HG03025 (cell line): ENCODE data around the gene TFDP2.
"Not testable (repeated sequence)": the region's sequence is repeated elsewhere in the genome, so short reads cannot be mapped to it uniquely, and the experiment has no call there.

Source experiments
- ATAC-seq: cut with Tn5 transposase; IDR thresholded peaks from one replicate; pipeline ENCODE4 v1.9.1; 2021; ENCODE audit warnings: mild to moderate bottlenecking, moderate library complexity; ENCODE audit not compliant: unreplicated experiment, low FRiP score

TFDP2 gene

GRCh38 chr3:142077155-142077858 lies 72.0 kb downstream of the TFDP2 start:
- no peak for ATAC-seq

- ATAC-seq: not testable (repeated sequence)
Measured at GRCh38 chr3:142075656-142076055, 73.7 kb downstream of the TFDP2 start.

GRCh38 chr3:142072816-142073215 lies 76.5 kb downstream of the TFDP2 start:
- ATAC-seq: no peak

GRCh38 chr3:142065932-142066331 lies 83.4 kb downstream of the TFDP2 start:
- ATAC-seq: no peak

GRCh38 chr3:142065344-142065743 lies 84.0 kb downstream of the TFDP2 start:
- no peak for ATAC-seq

GRCh38 chr3:142064454-142064853 lies 84.9 kb downstream of the TFDP2 start:
- ATAC-seq: no peak

GRCh38 chr3:142057331-142057725 lies 92.0 kb downstream of the TFDP2 start:
- no peak for ATAC-seq

GRCh38 chr3:142056656-142057330 lies 92.6 kb downstream of the TFDP2 start:
- no peak for ATAC-seq

- ATAC-seq: no peak
Measured at GRCh38 chr3:142053835-142054234, 95.5 kb downstream of the TFDP2 start.

GRCh38 chr3:142053244-142053643 lies 96.1 kb downstream of the TFDP2 start:
- ATAC-seq: no peak

GRCh38 chr3:142051351-142051750 lies 98.0 kb downstream of the TFDP2 start:
- no peak for ATAC-seq

GRCh38 chr3:142047021-142047369 lies 102.3 kb downstream of the TFDP2 start:
- no peak for ATAC-seq

GRCh38 chr3:142046320-142047020 lies 102.9 kb downstream of the TFDP2 start:
- ATAC-seq: no peak

- ATAC-seq: no peak
Measured at GRCh38 chr3:142040941-142041491, 108.3 kb downstream of the TFDP2 start.

GRCh38 chr3:142035308-142035922 lies 113.9 kb downstream of the TFDP2 start:
- no peak for ATAC-seq

GRCh38 chr3:142033292-142033691 lies 116.1 kb downstream of the TFDP2 start:
- ATAC-seq: no peak

GRCh38 chr3:142031575-142031974 lies 117.8 kb downstream of the TFDP2 start:
- no peak for ATAC-seq

GRCh38 chr3:142029791-142030190 lies 119.6 kb downstream of the TFDP2 start:
- ATAC-seq: no peak

- ATAC-seq: peak; percentile 44
Measured at GRCh38 chr3:142029052-142029642, 120.2 kb downstream of the TFDP2 start.

GRCh38 chr3:142028243-142028777 lies 121.0 kb downstream of the TFDP2 start:
- no peak for ATAC-seq
